Measurements from ENCODE around the gene TSPAN9. TPM values are rescaled to one million over a fixed set of nuclear protein-coding genes. Genes with fewer than 3 reads are reported as not detected.

The TSPAN9 gene
- total RNA-seq, 2 donors from 2014 or later: 0.65 to 2.7 TPM

GRCh38 chr12:3257411-3257810, 180.2 kb downstream of the TSPAN9 start:
- Mint-ChIP-seq H3K9me3 (no peaks in the 10 kb centered on the region), H3K36me3 (ENCODE audit: low read depth) (no peaks in the 10 kb centered on the region), H3K27ac (no peak overlapping the region), H3K27me3 (peaks cover 5% of the 10 kb centered on the region), H3K4me3 (no peak overlapping the region), H3K4me1 (no peaks in the 10 kb centered on the region)
- no peak for ATAC-seq (replicated peaks)

- Mint-ChIP-seq H3K9me3 (no peaks in the 10 kb centered on the region), H3K4me1 (no peaks in the 10 kb centered on the region), H3K27ac (no peak overlapping the region), H3K27me3 (peaks cover 5% of the 10 kb centered on the region), H3K4me3 (no peak overlapping the region), H3K36me3 (ENCODE audit: low read depth) (no peaks in the 10 kb centered on the region)
- ATAC-seq (replicated peaks): no peak
Measured at GRCh38 chr12:3259973-3260372, 182.8 kb downstream of the TSPAN9 start.

- H3K27ac Mint-ChIP-seq: no peak overlapping the region
- H3K27me3 Mint-ChIP-seq: peaks cover 5% of the 10 kb centered on the region
- H3K9me3 Mint-ChIP-seq: no peaks in the 10 kb centered on the region
- H3K4me3 Mint-ChIP-seq: no peak overlapping the region
- ATAC-seq (replicated peaks): no peak
- no peaks in the 10 kb centered on the region for H3K36me3 Mint-ChIP-seq (ENCODE audit: low read depth)
- no peaks in the 10 kb centered on the region for H3K4me1 Mint-ChIP-seq
Measured at GRCh38 chr12:3261782-3262359, 184.7 kb downstream of the TSPAN9 start.

- H3K27ac Mint-ChIP-seq: no peak overlapping the region
- H3K27me3 Mint-ChIP-seq: peaks cover 5% of the 10 kb centered on the region
- no peaks in the 10 kb centered on the region for H3K9me3 Mint-ChIP-seq
- H3K4me3 Mint-ChIP-seq: no peak overlapping the region
- H3K36me3 Mint-ChIP-seq (ENCODE audit: low read depth): no peaks in the 10 kb centered on the region
- no peaks in the 10 kb centered on the region for H3K4me1 Mint-ChIP-seq
- ATAC-seq (replicated peaks): no peak
Measured at GRCh38 chr12:3262470-3262869, 185.3 kb downstream of the TSPAN9 start.

GRCh38 chr12:3263282-3263681, 186.1 kb downstream of the TSPAN9 start:
- H3K36me3 Mint-ChIP-seq (ENCODE audit: low read depth): no peaks in the 10 kb centered on the region
- no peak for ATAC-seq (replicated peaks)
- H3K27ac Mint-ChIP-seq: no peak overlapping the region
- H3K9me3 Mint-ChIP-seq: no peaks in the 10 kb centered on the region
- H3K27me3 Mint-ChIP-seq: peaks cover 5% of the 10 kb centered on the region
- H3K4me1 Mint-ChIP-seq: no peaks in the 10 kb centered on the region
- H3K4me3 Mint-ChIP-seq: no peak overlapping the region

- no peak for ATAC-seq (replicated peaks)
- H3K27me3 Mint-ChIP-seq: peaks cover 4% of the 10 kb centered on the region
- H3K36me3 Mint-ChIP-seq (ENCODE audit: low read depth): no peaks in the 10 kb centered on the region
- H3K9me3 Mint-ChIP-seq: no peaks in the 10 kb centered on the region
- H3K4me3 Mint-ChIP-seq: no peak overlapping the region
- H3K4me1 Mint-ChIP-seq: no peaks in the 10 kb centered on the region
- no peak overlapping the region for H3K27ac Mint-ChIP-seq
Measured at GRCh38 chr12:3263939-3264922, 187.1 kb downstream of the TSPAN9 start.

GRCh38 chr12:3265406-3265805, 188.2 kb downstream of the TSPAN9 start:
- Mint-ChIP-seq H3K4me3 (no peak overlapping the region), H3K27ac (no peak overlapping the region), H3K4me1 (no peaks in the 10 kb centered on the region), H3K9me3 (no peaks in the 10 kb centered on the region), H3K27me3 (no peaks in the 10 kb centered on the region), H3K36me3 (ENCODE audit: low read depth) (no peaks in the 10 kb centered on the region)
- ATAC-seq (replicated peaks): no peak

- Mint-ChIP-seq H3K27me3 (no peaks in the 10 kb centered on the region), H3K27ac (no peak overlapping the region), H3K4me1 (no peaks in the 10 kb centered on the region), H3K9me3 (no peaks in the 10 kb centered on the region), H3K36me3 (ENCODE audit: low read depth) (no peaks in the 10 kb centered on the region), H3K4me3 (no peak overlapping the region)
- ATAC-seq (replicated peaks): no peak
Measured at GRCh38 chr12:3266638-3267037, 189.5 kb downstream of the TSPAN9 start.

- no peak overlapping the region for H3K4me3 Mint-ChIP-seq
- no peaks in the 10 kb centered on the region for H3K36me3 Mint-ChIP-seq (ENCODE audit: low read depth)
- ATAC-seq (replicated peaks): no peak
Measured at GRCh38 chr12:3267690-3268089, 190.5 kb downstream of the TSPAN9 start.

GRCh38 chr12:3269594-3269993, 192.4 kb downstream of the TSPAN9 start:
- Mint-ChIP-seq H3K4me1 (no peaks in the 10 kb centered on the region), H3K36me3 (ENCODE audit: low read depth) (no peaks in the 10 kb centered on the region), H3K4me3 (no peak overlapping the region), H3K27ac (no peak overlapping the region), H3K9me3 (no peaks in the 10 kb centered on the region), H3K27me3 (no peaks in the 10 kb centered on the region)
- no peak for ATAC-seq (replicated peaks)

More at GRCh38 chr12:3267690-3268089, 190.5 kb downstream of the TSPAN9 start:
- no peaks in the 10 kb centered on the region for H3K4me1 Mint-ChIP-seq
- no peaks in the 10 kb centered on the region for H3K9me3 Mint-ChIP-seq
- H3K27me3 Mint-ChIP-seq: no peaks in the 10 kb centered on the region
- H3K27ac Mint-ChIP-seq: no peak overlapping the region

GRCh38 chr12:3271146-3271545, 194.0 kb downstream of the TSPAN9 start:
- ATAC-seq (replicated peaks): no peak
- Mint-ChIP-seq H3K4me3 (no peak overlapping the region), H3K27ac (no peak overlapping the region), H3K27me3 (peaks cover 2% of the 10 kb centered on the region), H3K9me3 (no peaks in the 10 kb centered on the region), H3K4me1 (no peaks in the 10 kb centered on the region), H3K36me3 (ENCODE audit: low read depth) (no peaks in the 10 kb centered on the region)

GRCh38 chr12:3271639-3272038, 194.5 kb downstream of the TSPAN9 start:
- H3K9me3 Mint-ChIP-seq: no peaks in the 10 kb centered on the region
- H3K36me3 Mint-ChIP-seq (ENCODE audit: low read depth): no peaks in the 10 kb centered on the region
- H3K27ac Mint-ChIP-seq: no peak overlapping the region
- H3K4me1 Mint-ChIP-seq: no peaks in the 10 kb centered on the region
- peaks cover 7% of the 10 kb centered on the region for H3K27me3 Mint-ChIP-seq
- no peak for ATAC-seq (replicated peaks)
- H3K4me3 Mint-ChIP-seq: no peak overlapping the region

GRCh38 chr12:3272958-3273357, 195.8 kb downstream of the TSPAN9 start:
- ATAC-seq (replicated peaks): no peak
- Mint-ChIP-seq H3K36me3 (ENCODE audit: low read depth) (no peaks in the 10 kb centered on the region), H3K4me3 (no peak overlapping the region), H3K27ac (no peak overlapping the region), H3K9me3 (no peaks in the 10 kb centered on the region), H3K4me1 (no peaks in the 10 kb centered on the region), H3K27me3 (peaks cover 10% of the 10 kb centered on the region)

GRCh38 chr12:3273409-3273853, 196.3 kb downstream of the TSPAN9 start:
- ATAC-seq (replicated peaks): no peak
- Mint-ChIP-seq H3K4me3 (no peak overlapping the region), H3K4me1 (no peaks in the 10 kb centered on the region), H3K36me3 (ENCODE audit: low read depth) (no peaks in the 10 kb centered on the region), H3K27ac (no peak overlapping the region), H3K27me3 (peaks cover 13% of the 10 kb centered on the region), H3K9me3 (no peaks in the 10 kb centered on the region)

GRCh38 chr12:3274664-3275063, 197.5 kb downstream of the TSPAN9 start:
- no peak overlapping the region for H3K27ac Mint-ChIP-seq
- no peaks in the 10 kb centered on the region for H3K4me1 Mint-ChIP-seq
- ATAC-seq (replicated peaks): no peak
- H3K36me3 Mint-ChIP-seq (ENCODE audit: low read depth): no peaks in the 10 kb centered on the region
- no peak overlapping the region for H3K4me3 Mint-ChIP-seq
- no peaks in the 10 kb centered on the region for H3K9me3 Mint-ChIP-seq
- peaks cover 21% of the 10 kb centered on the region for H3K27me3 Mint-ChIP-seq

Data from activated T-helper 17 cell treated with anti-CD3 and anti-CD28 coated beads, Interleukin-2, amount 50 U/mL, for 72 hours (primary cell).